Peyer's patch (tissue), 4 donors: ENCODE data around the gene CTDSP1. TPM values are rescaled to one million over a fixed set of nuclear protein-coding genes. Genes with fewer than 3 reads are reported as not detected.
A peak's percentile ranks its signal among the peaks of the same experiment; 100 is the strongest.

Experiments
- DNase-seq, 3 donors: peaks; one replicate each; pipeline ENCODE4 v3.0.0-alpha.2; 2017 to 2019
- H3K27ac ChIP-seq, 4 donors: fragments of 200-600 bp; sonication (generic); one replicate each; pipeline ENCODE4 v1.5.1; 2016 to 2019
- H3K27me3 ChIP-seq, 2 donors: fragments of 200-600 bp; sonication (generic); one replicate each; pipeline ENCODE4 v1.5.1; 2019
- H3K36me3 ChIP-seq, 3 donors: fragments of 200-600 bp; sonication (generic); one replicate each; pipeline ENCODE4 v1.5.1; 2016 to 2019
- H3K4me1 ChIP-seq, 4 donors: fragments of 200-600 bp; sonication (generic); one replicate each; pipeline ENCODE4 v1.5.1; 2016 to 2019
- H3K4me3 ChIP-seq, 4 donors: fragments of 200-600 bp; sonication (generic); 1 replicate in 3 of 4; 2 replicates in 1 of 4; pipeline ENCODE4 v1.5.1; 2016 to 2019; ENCODE audit warnings: mild to moderate bottlenecking in 1 of 4
- H3K9me3 ChIP-seq, 4 donors: fragments of 200-600 bp; sonication (generic); one replicate each; pipeline ENCODE4 v1.5.1; 2016 to 2019; ENCODE audit warnings: mild to moderate bottlenecking in 1 of 4
- POLR2A ChIP-seq, 2 donors: fragments of 450-650 bp; IDR thresholded peaks; one replicate each; pipeline ENCODE4 v1.5.1; 2017; ENCODE audit warnings: antibody characterized with exemption in 2 of 2, mild to moderate bottlenecking in 2 of 2, moderate library complexity in 2 of 2
- total RNA-seq, 4 donors: library from RNA; depleted of rRNA; stranded (reverse); fragments of >200 nt; gene quantifications; one replicate each; pipeline ENCODE4 v1.1.0, GENCODE V29; 2016
- TF ChIP-seq, protein P1 (sequence below), 6 experiments: fragments of 450-650 bp in 4 of 6; fragments of 200-600 bp in 2 of 6; sonication (generic) in 1 of 6; IDR thresholded peaks; one replicate each; pipeline ENCODE4 v1.5.1; 2017 to 2019; ENCODE audit warnings: antibody characterized with exemption in 6 of 6, mild to moderate bottlenecking in 3 of 6, moderate library complexity in 1 of 6

The CTDSP1 gene
- total RNA-seq, 4 donors from 2014 or later, result 105 to 207 (median 184) TPM

GRCh38 chr2:218418717-218419458, 19.2 kb downstream of the CTDSP1 start, which contains the start of gene VIL1:
VIL1 (plus strand) TSS chr2:218419123; CDS start chr2:218423779, 4,656 bp downstream.
- H3K4me1 ChIP-seq, result peaks cover 0 to 11% (median 0%) of the 10 kb centered on the region in 4 donors
- H3K4me3 ChIP-seq, result peak within 1 kb of the TSS in 3 of 4 donors; percentile 27 to 62 (median 60)
- peaks cover 0 to 3% (median 0%) of the 10 kb centered on the region in 3 donors for H3K36me3 ChIP-seq
- DNase-seq, result peak in 2 of 3 donors; percentile 92
- H3K27ac ChIP-seq, result peak within 1 kb of the TSS in 3 of 4 donors; percentile 66 to 91 (median 78)
- TF ChIP-seq POLR2A (IDR thresholded peaks at IDR 0.05), result peak; percentile 91 to 96
- TF ChIP-seq, protein P1, sequence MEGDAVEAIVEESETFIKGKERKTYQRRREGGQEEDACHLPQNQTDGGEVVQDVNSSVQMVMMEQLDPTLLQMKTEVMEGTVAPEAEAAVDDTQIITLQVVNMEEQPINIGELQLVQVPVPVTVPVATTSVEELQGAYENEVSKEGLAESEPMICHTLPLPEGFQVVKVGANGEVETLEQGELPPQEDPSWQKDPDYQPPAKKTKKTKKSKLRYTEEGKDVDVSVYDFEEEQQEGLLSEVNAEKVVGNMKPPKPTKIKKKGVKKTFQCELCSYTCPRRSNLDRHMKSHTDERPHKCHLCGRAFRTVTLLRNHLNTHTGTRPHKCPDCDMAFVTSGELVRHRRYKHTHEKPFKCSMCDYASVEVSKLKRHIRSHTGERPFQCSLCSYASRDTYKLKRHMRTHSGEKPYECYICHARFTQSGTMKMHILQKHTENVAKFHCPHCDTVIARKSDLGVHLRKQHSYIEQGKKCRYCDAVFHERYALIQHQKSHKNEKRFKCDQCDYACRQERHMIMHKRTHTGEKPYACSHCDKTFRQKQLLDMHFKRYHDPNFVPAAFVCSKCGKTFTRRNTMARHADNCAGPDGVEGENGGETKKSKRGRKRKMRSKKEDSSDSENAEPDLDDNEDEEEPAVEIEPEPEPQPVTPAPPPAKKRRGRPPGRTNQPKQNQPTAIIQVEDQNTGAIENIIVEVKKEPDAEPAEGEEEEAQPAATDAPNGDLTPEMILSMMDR (IDR thresholded peaks at IDR 0.05), result no peak
- no peaks in the 10 kb centered on the region for H3K27me3 ChIP-seq
- H3K9me3 ChIP-seq, result no peaks in the 10 kb centered on the region

GRCh38 chr2:218419630-218420216, 20.1 kb downstream of the CTDSP1 start:
- H3K4me1 ChIP-seq, result peaks cover 0 to 11% (median 0%) of the 10 kb centered on the region in 4 donors

DNA sequence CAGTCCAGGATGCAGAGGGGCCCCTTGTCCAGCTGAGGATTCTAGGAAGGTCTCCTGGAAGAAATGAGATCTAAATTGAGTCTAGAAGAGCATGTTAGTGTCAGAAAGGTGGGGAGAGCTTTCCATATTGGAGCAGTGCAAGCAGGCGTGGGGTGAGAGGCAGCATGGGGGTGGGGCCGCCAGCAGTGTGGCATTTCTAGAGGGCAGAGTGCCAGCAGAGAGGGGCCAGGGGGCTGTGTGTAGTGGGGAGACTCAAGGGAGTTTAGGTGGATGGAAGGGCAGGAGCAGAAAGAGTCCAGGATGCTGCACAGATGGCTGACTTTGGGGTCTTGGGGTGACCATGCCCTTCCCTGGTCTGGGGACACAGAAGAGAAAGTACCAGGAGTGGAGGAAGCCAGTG, 21.4 kb downstream of the CTDSP1 start:
- Histone ChIP-seq H3K4me1 (peaks cover 0 to 11% (median 0%) of the 10 kb centered on the region in 4 donors), H3K9me3 (no peaks in the 10 kb centered on the region), H3K36me3 (peaks cover 0 to 24% (median 0%) of the 10 kb centered on the region in 3 donors), H3K27me3 (no peaks in the 10 kb centered on the region), H3K4me3 (peak overlapping the region in 3 of 4 donors; percentile 27 to 62 (median 60)), H3K27ac (peak overlapping the region in 3 of 4 donors; percentile 66 to 88 (median 78))
- DNase-seq, result peak in 1 of 3 donors; percentile 61
- no peak for TF ChIP-seq POLR2A (IDR thresholded peaks at IDR 0.05)
- TF ChIP-seq, protein P1 (IDR thresholded peaks at IDR 0.05), result no peak

More at GRCh38 chr2:218419630-218420216, 20.1 kb downstream of the CTDSP1 start:
- H3K4me3 ChIP-seq, result peak overlapping the region in 3 of 4 donors; percentile 27 to 62 (median 60)
- no peaks in the 10 kb centered on the region for H3K27me3 ChIP-seq
- H3K9me3 ChIP-seq, result no peaks in the 10 kb centered on the region
- no peak for TF ChIP-seq POLR2A (IDR thresholded peaks at IDR 0.05)
- TF ChIP-seq, protein P1 (IDR thresholded peaks at IDR 0.05), result no peak
- DNase-seq, result no peak
- H3K36me3 ChIP-seq, result peaks cover 0 to 12% (median 0%) of the 10 kb centered on the region in 3 donors
- H3K27ac ChIP-seq, result peak overlapping the region in 3 of 4 donors; percentile 66 to 91 (median 78)

DNA sequence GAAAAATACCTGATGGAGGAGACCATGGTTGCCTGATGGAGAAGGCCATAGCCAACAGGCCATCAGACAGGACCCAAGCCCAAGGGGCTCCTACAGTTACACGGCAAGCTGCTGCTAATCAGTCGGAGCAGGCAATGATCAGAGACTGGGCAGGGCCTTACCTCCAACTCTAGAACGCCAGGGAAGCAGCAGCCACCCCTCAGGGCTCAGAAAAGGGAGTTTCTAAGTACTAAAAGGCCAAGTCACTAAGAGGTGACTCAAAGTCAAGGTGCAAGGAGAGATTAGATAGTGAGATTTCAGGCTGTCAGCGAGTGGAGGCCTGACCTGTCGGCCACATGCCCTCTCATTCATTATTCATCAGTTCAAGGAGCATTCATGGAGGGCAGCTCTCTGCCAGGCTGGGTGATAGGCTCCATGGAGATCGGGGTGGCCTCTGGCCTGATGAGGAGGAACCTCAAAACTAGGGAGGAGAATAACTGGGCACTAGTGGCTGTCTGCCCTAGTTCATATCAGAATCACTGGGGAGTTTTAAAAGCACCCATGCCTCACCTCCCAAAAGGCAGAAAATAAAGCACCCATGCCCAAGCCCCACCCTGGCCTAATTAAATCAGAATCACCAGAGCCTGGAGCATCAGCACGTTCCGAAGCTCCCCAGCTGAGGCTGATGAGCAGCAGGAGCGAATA, 22.9 kb downstream of the CTDSP1 start:
- Histone ChIP-seq H3K27ac (peak overlapping the region in 3 of 4 donors; percentile 66 to 88 (median 78)), H3K4me1 (peaks cover 0 to 8% (median 0%) of the 10 kb centered on the region in 4 donors), H3K4me3 (peak overlapping the region in 2 of 4 donors; percentile 14 to 62), H3K27me3 (no peaks in the 10 kb centered on the region), H3K36me3 (peaks cover 0 to 38% (median 0%) of the 10 kb centered on the region in 3 donors), H3K9me3 (no peaks in the 10 kb centered on the region)
- peak in 2 of 3 donors; percentile 67 to 77 for DNase-seq
- TF ChIP-seq POLR2A (IDR thresholded peaks at IDR 0.05), result peak; percentile 79 to 89
- TF ChIP-seq, protein P1 (IDR thresholded peaks at IDR 0.05), result no peak

GRCh38 chr2:218423584-218423983, 23.9 kb downstream of the CTDSP1 start:
- Histone ChIP-seq H3K4me3 (peak overlapping the region in 1 of 4 donors; percentile 11), H3K36me3 (peaks cover 0 to 48% (median 0%) of the 10 kb centered on the region in 3 donors), H3K9me3 (no peaks in the 10 kb centered on the region), H3K27me3 (no peaks in the 10 kb centered on the region), H3K4me1 (peaks cover 0 to 1% (median 0%) of the 10 kb centered on the region in 4 donors), H3K27ac (no peak overlapping the region)
- DNase-seq, result no peak
- TF ChIP-seq, protein P1 (IDR thresholded peaks at IDR 0.05), result no peak
- TF ChIP-seq POLR2A (IDR thresholded peaks at IDR 0.05), result no peak
